NCI-H526 treated with DMSO at 0.1 percent for 48 hours (cell line): ENCODE data around the gene GALNT14.
"Not testable (repeated sequence)": the region's sequence is repeated elsewhere in the genome, so short reads cannot be mapped to it uniquely, and the experiment has no call there.

Experiments used
- DNase-seq: peaks from one replicate; lab custom pipeline; 2025; lab: John Stamatoyannopoulos, UW

GALNT14 gene

DNA sequence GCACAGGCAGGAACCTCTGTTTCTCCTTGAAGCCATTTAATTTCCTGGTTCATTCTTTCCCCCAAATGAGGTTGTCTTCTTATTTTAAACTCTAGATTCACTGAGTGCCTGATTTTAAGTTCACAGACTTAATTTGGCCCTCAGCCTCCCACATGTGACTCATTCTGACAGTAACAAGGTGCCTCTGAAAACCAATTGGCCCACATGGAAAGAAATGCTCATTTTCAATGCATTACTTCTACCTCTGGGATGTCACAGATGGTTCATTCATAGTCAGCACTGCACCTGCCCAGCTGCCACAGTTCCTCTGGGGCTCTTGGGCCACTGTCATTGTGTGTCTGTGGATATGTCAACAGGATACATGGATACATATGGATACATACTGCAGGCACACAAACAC lies 190.6 kb downstream of the GALNT14 start:
- no peak for DNase-seq

DNA sequence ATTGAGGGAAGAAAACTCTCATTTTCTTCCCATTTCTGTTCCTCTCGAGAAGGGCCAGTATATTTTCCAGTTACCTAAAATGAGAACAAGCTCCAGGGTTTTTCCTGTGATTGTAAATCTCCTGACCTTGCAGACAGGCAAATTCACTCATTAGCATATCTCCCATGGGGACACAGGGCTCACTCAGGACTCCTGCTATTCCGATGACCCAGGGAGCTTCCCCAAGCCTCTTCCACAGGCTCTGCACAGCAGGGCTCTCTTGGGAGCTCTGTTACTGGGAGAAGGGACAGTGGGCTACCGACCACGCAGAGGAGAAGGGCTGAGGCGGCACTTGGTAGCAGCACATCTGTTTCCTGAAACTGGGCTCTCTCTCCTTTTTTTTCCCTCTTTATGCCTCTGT lies 195.8 kb downstream of the GALNT14 start:
- peak; percentile 87 for DNase-seq

DNA sequence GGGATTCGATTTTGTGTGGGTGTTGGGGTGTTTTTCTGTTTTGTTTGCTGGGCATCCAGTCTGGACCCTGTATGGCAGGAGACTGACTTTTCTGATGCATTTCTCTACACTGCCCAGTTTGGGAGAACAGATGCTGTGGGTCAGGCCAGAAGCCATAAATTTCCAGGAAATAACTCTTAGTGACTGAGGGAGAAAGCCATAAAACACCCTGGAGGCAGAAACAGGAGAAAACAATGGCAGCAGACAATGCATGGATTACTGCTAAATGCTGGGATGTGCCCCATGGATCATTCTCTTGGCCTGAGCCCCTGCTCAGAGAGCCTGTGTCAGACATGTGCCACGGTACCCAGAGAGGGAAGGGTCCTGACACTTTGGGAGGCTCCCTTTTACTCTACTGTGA lies 197.4 kb downstream of the GALNT14 start:
- DNase-seq: no peak

- DNase-seq: no peak
These were observed 198.9 kb downstream of the GALNT14 start for GRCh38 chr2:30939364-30939763.

GRCh38 chr2:30938196-30938595 lies 200.0 kb downstream of the GALNT14 start:
- DNase-seq: no peak

GRCh38 chr2:30936977-30937376 lies 201.3 kb downstream of the GALNT14 start:
- no peak for DNase-seq

DNA sequence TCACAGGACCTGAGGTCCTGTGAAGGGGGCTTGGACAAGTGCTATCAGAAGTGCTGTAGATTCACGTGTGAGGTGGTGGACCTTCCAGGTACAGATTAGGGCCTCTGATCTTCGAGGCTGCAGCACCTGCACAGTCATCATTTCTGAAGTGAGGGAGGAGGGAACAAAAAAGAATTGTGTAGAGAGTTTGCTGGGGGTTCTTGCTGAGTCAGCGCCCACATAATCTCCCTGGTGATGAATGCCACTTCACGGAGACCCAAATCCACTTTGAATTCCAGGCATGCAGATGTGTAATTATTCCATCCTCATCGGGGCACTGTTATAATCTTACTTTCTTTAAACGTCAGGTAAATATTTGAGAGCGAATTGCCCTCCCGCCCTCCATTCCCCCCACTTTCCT lies 202.4 kb downstream of the GALNT14 start:
- no peak for DNase-seq

- no peak for DNase-seq
These were observed 204.2 kb downstream of the GALNT14 start for GRCh38 chr2:30934066-30934465.

GRCh38 chr2:30933496-30933895 lies 204.7 kb downstream of the GALNT14 start:
- DNase-seq: no peak

DNA sequence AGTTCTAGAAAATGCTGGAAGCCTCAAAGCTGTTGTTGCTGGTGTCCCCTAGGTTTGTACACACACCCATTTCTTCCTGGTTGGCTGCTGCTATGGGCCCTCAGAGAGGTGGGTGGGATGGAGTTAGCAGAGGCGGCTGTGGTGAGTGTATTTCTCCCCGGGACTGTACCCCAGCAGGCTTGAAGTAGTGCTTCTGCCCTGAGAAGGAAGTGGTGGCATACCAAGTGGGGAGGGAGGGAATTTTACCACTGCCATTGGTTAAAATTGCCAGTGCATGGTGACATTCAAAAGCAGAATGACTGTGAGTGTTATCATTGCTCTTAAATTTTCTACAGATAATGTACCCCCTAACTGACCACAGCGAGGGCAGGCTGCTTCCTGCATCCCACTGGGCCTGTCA lies 205.4 kb downstream of the GALNT14 start:
- no peak for DNase-seq

GRCh38 chr2:30931841-30932407 lies 206.3 kb downstream of the GALNT14 start:
- DNase-seq: no peak

- DNase-seq: no peak
These were observed 207.5 kb downstream of the GALNT14 start for GRCh38 chr2:30930716-30931115.

- DNase-seq: no peak
These were observed 210.7 kb downstream of the GALNT14 start for GRCh38 chr2:30927465-30928075.

GRCh38 chr2:30926606-30927005 lies 211.6 kb downstream of the GALNT14 start:
- no peak for DNase-seq

DNA sequence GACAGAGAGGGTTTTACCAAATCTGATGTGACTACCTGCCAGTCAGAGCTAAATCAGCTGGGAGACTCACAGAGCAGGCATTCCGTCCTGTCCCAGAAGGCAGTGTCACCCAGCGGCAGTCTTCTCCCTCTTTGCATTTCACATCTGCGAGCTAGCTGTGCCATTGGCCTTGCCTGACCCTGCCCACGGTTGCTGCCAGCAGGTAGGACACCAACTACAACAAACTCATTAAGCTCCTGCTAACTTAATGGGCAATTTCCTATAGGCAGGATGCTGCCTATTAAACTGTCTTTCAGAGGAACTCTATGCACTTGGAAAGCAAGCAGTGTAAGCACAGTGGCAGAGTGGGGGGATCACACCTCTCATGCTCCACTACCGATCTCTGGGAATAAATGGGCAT lies 214.6 kb downstream of the GALNT14 start:
- no peak for DNase-seq

GRCh38 chr2:30920511-30920910 lies 217.7 kb downstream of the GALNT14 start:
- no peak for DNase-seq

DNA sequence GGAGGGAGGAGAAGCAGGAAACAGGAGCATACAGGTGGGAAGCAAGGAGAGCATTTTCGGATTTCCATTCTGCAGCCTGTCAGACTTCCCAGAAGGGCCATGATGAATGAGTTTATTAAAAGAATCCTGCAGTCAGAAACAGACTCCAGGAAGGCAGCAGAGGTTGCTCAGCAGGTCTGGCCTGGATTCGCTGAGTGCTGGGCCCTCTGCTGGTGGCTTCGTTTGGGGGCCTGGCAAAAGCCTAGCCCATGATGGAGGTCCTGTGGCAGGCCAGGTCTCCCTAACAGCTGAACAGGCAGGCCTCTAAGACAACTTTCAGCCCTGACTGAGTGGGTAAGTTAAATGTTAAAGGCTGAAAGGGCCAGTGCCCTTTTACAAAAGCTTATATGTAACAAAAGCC lies 222.8 kb downstream of the GALNT14 start:
- DNase-seq: no peak

- no peak for DNase-seq
These were observed 223.8 kb downstream of the GALNT14 start for GRCh38 chr2:30914456-30914855.

GRCh38 chr2:30912056-30912455 lies 226.2 kb downstream of the GALNT14 start:
- no peak for DNase-seq

DNA sequence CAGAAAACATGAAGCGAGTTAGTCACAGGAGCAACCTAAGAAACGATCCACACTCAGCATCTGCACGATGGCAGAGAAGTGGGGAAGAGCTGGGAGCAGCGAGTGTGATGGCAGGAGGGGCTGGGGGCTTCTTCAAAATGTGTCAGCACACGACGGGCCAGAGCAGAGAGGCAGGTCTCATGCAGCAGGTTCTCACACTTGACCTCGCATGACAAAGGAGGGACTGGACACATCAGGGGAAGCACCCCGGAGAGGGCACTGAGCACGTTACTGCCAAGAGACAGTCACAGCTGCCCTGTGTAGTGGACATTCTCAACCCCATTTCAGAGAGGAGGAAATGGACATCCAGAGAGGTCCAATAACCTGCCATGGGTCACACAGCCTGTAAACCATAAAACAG lies 226.9 kb downstream of the GALNT14 start:
- no peak for DNase-seq

DNA sequence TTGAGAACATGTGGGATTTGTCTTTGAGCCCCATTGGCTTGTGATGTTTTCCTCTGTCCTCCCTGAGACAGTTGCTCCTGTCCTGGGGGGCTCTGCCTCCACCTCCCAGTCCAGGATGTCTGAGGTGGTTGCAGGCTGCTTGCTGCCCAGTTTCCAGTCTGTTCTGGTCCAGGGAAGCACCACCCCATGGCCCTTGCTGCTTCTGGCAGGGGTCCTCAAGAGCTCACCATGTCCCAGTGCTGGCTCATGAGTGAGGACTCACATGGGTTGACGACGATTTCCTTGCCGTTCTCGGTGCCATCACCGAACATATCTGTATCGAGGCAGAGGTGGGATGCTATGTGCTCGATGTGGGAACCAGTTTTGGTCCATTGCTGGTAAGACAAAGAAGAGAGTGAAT lies 227.6 kb downstream of the GALNT14 start:
- no peak for DNase-seq

GRCh38 chr2:30904437-30904836 lies 233.8 kb downstream of the GALNT14 start:
- DNase-seq: not testable (repeated sequence)

- DNase-seq: no peak
These were observed 234.9 kb downstream of the GALNT14 start for GRCh38 chr2:30903326-30903725.

DNA sequence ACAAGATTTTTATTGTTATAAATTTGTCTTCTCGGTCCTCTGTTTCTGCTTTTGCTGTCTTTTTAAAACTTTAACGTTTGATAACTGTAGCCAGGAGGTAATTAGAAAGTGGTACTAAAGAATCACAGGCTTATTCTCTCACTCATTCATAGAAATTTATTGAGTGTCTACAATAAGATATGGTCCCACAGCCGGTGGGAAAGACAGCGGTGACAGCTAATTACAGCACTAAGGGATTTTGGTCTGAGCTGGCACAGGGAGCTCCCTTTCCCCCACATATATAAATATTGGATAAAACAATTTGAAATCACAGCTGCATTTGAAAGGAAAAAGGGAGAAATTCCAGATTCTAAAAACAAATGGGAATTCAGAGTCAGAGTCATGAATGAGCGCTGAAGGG lies 237.9 kb downstream of the GALNT14 start:
- DNase-seq: no peak
